Measurements from ENCODE around the gene PCBD2. TPM values are rescaled to one million over a fixed set of nuclear protein-coding genes. Genes with fewer than 3 reads are reported as not detected.

Gene PCBD2
- total RNA-seq, 1 donor from 2014 or later, result 26.3 TPM

DNA sequence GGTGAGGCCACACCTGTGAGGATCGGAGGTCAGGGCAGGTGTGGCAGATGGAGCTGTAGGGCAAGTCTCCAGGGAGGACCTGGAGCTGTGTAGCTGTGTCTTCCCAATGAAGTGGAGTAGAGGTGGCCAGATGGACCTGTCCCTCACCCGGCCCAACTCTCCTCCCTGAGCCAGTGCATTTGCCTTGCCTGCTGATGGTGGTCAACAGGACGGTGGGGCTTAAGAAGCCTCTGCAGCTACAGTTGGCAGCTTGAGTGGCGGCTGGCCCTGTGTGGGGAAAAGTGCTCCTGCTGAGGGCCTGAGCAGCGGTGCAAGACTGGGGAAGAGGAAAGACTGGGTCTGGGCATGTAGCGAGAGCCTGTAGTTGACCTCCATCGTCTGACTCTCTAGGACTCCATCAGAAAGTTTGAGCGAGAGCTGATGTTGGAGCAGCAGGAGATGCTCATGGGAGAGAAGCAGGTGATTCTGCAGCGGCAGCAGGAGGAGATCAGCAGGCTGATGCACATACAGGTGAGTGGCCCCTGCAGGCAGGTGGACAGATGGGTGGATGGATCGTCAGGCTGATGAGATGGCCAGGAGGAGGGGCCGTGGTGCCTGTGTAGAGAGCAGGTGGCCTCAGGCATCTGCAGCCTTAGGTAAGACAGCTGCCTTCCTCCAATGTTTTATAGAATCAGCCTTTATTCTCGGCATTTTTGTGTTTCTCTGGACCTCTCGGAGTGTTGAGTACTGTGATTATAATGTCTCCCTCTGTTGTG, 104.2 kb downstream of the PCBD2 start:
- intact Hi-C loops (cut with micrococcal nuclease), result no loop called here
- TF ChIP-seq, protein P1, sequence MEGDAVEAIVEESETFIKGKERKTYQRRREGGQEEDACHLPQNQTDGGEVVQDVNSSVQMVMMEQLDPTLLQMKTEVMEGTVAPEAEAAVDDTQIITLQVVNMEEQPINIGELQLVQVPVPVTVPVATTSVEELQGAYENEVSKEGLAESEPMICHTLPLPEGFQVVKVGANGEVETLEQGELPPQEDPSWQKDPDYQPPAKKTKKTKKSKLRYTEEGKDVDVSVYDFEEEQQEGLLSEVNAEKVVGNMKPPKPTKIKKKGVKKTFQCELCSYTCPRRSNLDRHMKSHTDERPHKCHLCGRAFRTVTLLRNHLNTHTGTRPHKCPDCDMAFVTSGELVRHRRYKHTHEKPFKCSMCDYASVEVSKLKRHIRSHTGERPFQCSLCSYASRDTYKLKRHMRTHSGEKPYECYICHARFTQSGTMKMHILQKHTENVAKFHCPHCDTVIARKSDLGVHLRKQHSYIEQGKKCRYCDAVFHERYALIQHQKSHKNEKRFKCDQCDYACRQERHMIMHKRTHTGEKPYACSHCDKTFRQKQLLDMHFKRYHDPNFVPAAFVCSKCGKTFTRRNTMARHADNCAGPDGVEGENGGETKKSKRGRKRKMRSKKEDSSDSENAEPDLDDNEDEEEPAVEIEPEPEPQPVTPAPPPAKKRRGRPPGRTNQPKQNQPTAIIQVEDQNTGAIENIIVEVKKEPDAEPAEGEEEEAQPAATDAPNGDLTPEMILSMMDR (IDR thresholded peaks at IDR 0.05; ENCODE audit: borderline replicate concordance), result no peak
- Histone ChIP-seq H3K27ac (replicated peaks) (no peak overlapping the region), H3K36me3 (no peaks in the 10 kb centered on the region), H3K4me3 (no peak overlapping the region), H3K9me3 (replicated peaks) (no peaks in the 10 kb centered on the region), H3K27me3 (ENCODE audit: low read depth) (no peaks in the 10 kb centered on the region), H3K4me1 (peaks cover 17% of the 10 kb centered on the region)
- no peak for DNase-seq

DNA sequence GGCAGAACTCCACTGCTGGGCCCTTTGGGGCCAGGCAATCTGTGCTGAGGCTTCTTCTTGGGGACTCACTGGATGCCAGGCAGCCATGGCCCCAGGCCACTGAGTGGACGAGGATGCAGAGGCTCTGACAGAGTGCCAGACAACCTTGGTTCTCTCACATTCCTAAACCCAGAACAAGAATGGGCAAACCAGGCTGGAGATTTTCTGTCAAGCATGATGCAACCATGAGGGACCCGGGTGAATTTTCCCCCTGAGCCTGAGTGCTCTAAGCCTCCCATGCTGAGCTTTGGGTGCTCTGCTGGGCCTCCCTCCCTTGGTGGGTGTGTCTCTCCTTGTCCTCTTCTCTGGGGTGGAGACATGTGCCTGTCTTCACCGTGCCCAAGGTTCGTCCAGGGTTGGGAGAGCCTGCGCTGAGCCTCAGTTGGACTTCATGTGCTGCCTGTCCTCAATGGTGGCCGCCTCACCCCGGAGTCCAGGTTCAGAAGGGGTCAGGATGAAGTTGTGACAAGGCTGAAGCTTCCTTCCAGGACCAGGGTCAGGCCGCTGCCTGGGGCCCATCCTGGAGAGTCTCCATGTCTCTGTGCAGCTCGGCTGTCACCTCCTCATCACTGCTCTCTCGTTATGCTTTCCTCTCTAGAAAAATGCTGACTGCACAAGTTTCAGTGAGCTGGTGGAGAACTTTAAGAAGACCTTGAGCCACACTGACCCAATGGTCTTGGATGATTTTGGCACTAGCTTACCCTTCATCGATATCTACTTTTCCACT, 105.0 kb downstream of the PCBD2 start:
- intact Hi-C loops (cut with micrococcal nuclease), result no loop called here
- peaks cover 25% of the 10 kb centered on the region for H3K4me1 ChIP-seq
- H3K27ac ChIP-seq (replicated peaks), result no peak overlapping the region
- DNase-seq, result no peak
- no peaks in the 10 kb centered on the region for H3K36me3 ChIP-seq
- no peaks in the 10 kb centered on the region for H3K9me3 ChIP-seq (replicated peaks)
- H3K27me3 ChIP-seq (ENCODE audit: low read depth), result no peaks in the 10 kb centered on the region
- H3K4me3 ChIP-seq, result no peak overlapping the region
- TF ChIP-seq, protein P1 (IDR thresholded peaks at IDR 0.05; ENCODE audit: borderline replicate concordance), result no peak

DNA sequence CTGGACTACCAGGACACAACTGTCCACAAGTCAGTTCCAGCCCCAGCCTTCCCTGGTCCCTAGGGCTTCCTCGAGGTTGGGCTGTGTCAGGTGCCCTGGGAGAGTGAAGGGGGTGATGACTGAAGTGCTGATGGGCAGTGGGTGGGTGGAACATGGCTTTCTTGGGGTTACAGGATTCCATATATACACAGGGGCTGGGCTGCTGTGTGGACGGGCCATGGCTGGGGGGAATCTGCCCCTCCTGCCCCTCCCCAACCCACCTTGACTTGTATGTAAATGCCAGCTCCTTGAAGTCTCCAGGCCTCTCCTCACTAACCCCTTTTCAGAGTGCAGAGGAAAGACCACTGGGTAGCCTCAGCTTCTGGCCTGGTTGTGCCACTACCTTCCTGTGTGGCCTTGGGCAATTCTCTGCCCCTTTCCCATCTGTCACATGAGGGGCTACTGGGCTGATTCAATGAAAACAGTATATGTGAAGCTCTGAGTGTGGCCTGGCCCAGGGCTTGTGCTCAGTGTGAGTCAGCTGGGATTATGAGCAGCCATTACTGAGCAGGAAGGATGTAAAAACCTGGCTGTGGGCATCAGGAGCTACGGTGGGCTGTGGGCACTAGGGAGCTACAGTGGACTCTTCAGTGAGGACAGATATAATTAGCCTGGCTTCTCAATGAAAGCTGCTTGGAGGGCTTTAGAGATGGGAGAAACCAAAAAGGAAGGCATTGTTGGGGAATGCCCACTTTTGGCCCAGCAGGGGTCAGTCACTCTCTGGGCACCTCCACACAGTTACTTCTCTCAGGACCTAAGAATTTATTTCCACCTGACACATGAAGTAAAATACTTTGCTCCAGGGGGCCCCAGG, 105.8 kb downstream of the PCBD2 start:
- no peak for DNase-seq
- H3K27me3 ChIP-seq (ENCODE audit: low read depth), result no peaks in the 10 kb centered on the region
- no peaks in the 10 kb centered on the region for H3K36me3 ChIP-seq
- peaks cover 25% of the 10 kb centered on the region for H3K4me1 ChIP-seq
- no peaks in the 10 kb centered on the region for H3K9me3 ChIP-seq (replicated peaks)
- no peak overlapping the region for H3K4me3 ChIP-seq
- intact Hi-C loops (cut with micrococcal nuclease), result no loop called here
- H3K27ac ChIP-seq (replicated peaks), result no peak overlapping the region
- TF ChIP-seq, protein P1 (IDR thresholded peaks at IDR 0.05; ENCODE audit: borderline replicate concordance), result no peak

DNA sequence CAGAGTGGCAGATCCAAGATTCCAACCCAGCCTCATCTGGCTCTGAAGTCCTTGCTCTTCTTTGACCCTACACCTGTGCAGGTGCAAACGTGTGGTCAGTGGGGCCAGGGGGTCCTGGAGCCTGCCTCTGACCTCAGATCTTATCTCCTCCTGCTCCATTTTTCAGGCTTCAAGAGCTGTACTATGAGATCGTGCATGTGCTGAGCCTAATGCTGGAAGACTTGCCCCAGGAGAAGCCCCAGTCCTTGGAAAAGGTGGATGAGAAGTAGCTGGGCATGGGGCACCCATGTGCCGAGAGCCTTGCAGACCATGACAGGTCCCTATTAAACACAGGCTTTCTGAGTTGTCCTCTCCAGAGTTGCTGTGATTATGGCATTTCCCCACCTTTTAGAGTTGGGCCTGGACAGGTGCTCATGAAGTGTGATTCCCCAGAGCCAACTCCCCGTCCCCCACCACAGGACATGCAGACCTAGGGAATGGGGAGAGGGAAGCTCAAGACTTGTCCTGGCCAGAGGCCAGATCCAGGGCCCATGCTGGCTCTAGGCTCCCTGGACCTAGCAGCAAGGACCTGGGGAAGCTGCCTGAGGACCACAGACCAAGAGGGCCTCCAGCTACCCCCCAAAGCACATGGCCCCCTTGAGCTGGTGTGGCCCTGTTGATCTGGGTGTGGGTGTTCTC, 106.6 kb downstream of the PCBD2 start:
- H3K4me1 ChIP-seq, result peaks cover 25% of the 10 kb centered on the region
- no peak for DNase-seq
- H3K27me3 ChIP-seq (ENCODE audit: low read depth), result no peaks in the 10 kb centered on the region
- intact Hi-C loops (cut with micrococcal nuclease), result no loop called here
- no peak overlapping the region for H3K4me3 ChIP-seq
- no peak overlapping the region for H3K27ac ChIP-seq (replicated peaks)
- TF ChIP-seq, protein P1 (IDR thresholded peaks at IDR 0.05; ENCODE audit: borderline replicate concordance), result no peak
- no peaks in the 10 kb centered on the region for H3K36me3 ChIP-seq
- no peaks in the 10 kb centered on the region for H3K9me3 ChIP-seq (replicated peaks)

Measured in left ventricle myocardium inferior (tissue), 1 donor.